Neural cell (in vitro differentiated cells): Measurements from ENCODE around the gene SERTAD1. TPM values are rescaled to one million over a fixed set of nuclear protein-coding genes. Genes with fewer than 3 reads are reported as not detected.

Source experiments
- H2AFZ ChIP-seq: fragments of 200-600, 300-800 bp; sonication (generic), shearing (Covaris generic); 2 replicates; pipeline ENCODE4 v1.6.0; 2014; ENCODE audit warnings: low read depth, mild to moderate bottlenecking, antibody characterized with exemption, low read length, moderate library complexity
- H3F3A ChIP-seq: fragments of 200-600 bp; shearing (Covaris generic); 2 replicates; pipeline ENCODE4 v1.6.1; 2016; ENCODE audit warnings: mild to moderate bottlenecking, moderate library complexity, mixed read lengths, antibody characterized with exemption, low read length; ENCODE audit not compliant: insufficient read depth, poor library complexity, severe bottlenecking
- H3K27ac ChIP-seq: fragments of 200-600, 300-800 bp; sonication (generic), shearing (Covaris generic); 2 replicates; pipeline ENCODE4 v1.5.1; 2014; ENCODE audit warnings: mild to moderate bottlenecking, low read length, moderate library complexity
- H3K27me3 ChIP-seq: fragments of 300-800, 200-600 bp; sonication (generic), shearing (Covaris generic); 2 replicates; pipeline ENCODE4 v1.6.0; 2014; ENCODE audit warnings: mild to moderate bottlenecking, low read depth, low read length, moderate library complexity; ENCODE audit not compliant: insufficient read depth
- H3K36me3 ChIP-seq: fragments of 300-800, 200-600 bp; sonication (generic), shearing (Covaris generic); 2 replicates; pipeline ENCODE4 v1.5.1; 2014; ENCODE audit warnings: mild to moderate bottlenecking, antibody characterized with exemption, low read length, moderate library complexity; ENCODE audit not compliant: insufficient read depth
- H3K4me2 ChIP-seq: fragments of 300-800, 200-600 bp; sonication (generic), shearing (Covaris generic); 2 replicates; pipeline ENCODE4 v1.6.0; 2014; ENCODE audit warnings: mild to moderate bottlenecking, low read length
- H3K4me3 ChIP-seq: fragments of 300-800, 200-600 bp; sonication (generic), shearing (Covaris generic); 2 replicates; pipeline ENCODE4 v1.5.1; 2014; ENCODE audit warnings: mild to moderate bottlenecking, low read length, moderate library complexity
- H3K79me2 ChIP-seq: fragments of 200-600 bp; shearing (Covaris generic); replicated peaks from 2 replicates; pipeline ENCODE4 v1.6.0; 2014; ENCODE audit warnings: mild to moderate bottlenecking, low read length, moderate library complexity; ENCODE audit not compliant: insufficient read depth
- H3K9ac ChIP-seq: fragments of 300-800, 200-600 bp; sonication (generic), shearing (Covaris generic); 2 replicates; pipeline ENCODE4 v1.6.1; 2016; ENCODE audit warnings: mild to moderate bottlenecking, low read length, mixed read lengths
- H3K9me2 ChIP-seq: fragments of 200-600 bp; shearing (Covaris generic); 2 replicates; pipeline ENCODE4 v1.6.1; 2016; ENCODE audit warnings: mild to moderate bottlenecking, low read length, mixed read lengths; ENCODE audit not compliant: insufficient read depth
- H3K9me3 ChIP-seq: fragments of 200-600, 300-800 bp; sonication (generic), shearing (Covaris generic); 2 replicates; pipeline ENCODE4 v1.6.1; 2016; ENCODE audit warnings: mild to moderate bottlenecking, mixed run types, low read length, moderate library complexity, mixed read lengths
- H4K20me1 ChIP-seq: fragments of 200-600 bp; shearing (Covaris generic); 2 replicates; pipeline ENCODE4 v1.6.1; 2016; ENCODE audit warnings: mild to moderate bottlenecking, mixed run types; ENCODE audit not compliant: insufficient read depth
- EP300 ChIP-seq: fragments of 450-650 bp; conservative IDR thresholded peaks from 2 replicates; pipeline ENCODE4 v1.6.1; 2014; ENCODE audit warnings: antibody characterized with exemption, mild to moderate bottlenecking, moderate library complexity; ENCODE audit not compliant: poor library complexity, severe bottlenecking
- EZH2 ChIP-seq: fragments of 200-600, 300-800 bp; shearing (Covaris generic), sonication (generic); IDR thresholded peaks from 2 replicates; pipeline ENCODE4 v1.6.1; 2014; ENCODE audit warnings: antibody characterized with exemption, low read length, borderline replicate concordance, mild to moderate bottlenecking; ENCODE audit not compliant: insufficient read depth, poor library complexity, severe bottlenecking
- MXI1 ChIP-seq: fragments of 450-650 bp; conservative IDR thresholded peaks from 2 replicates; pipeline ENCODE4 v1.6.1; 2014; ENCODE audit warnings: antibody characterized with exemption, mild to moderate bottlenecking; ENCODE audit not compliant: poor library complexity, severe bottlenecking
- POLR2AphosphoS5 ChIP-seq: IDR thresholded peaks from 2 replicates; pipeline ENCODE4 v1.6.1; 2012
- RAD21 ChIP-seq: fragments of 450-650 bp; conservative IDR thresholded peaks from 2 replicates; pipeline ENCODE4 v1.6.1; 2014; ENCODE audit warnings: antibody characterized with exemption, mild to moderate bottlenecking, moderate library complexity
- SMC3 ChIP-seq: fragments of 450-650 bp; conservative IDR thresholded peaks from 2 replicates; pipeline ENCODE4 v1.6.1; 2014; ENCODE audit warnings: antibody characterized with exemption, mild to moderate bottlenecking, moderate library complexity; ENCODE audit not compliant: poor library complexity
- TAF1 ChIP-seq: IDR thresholded peaks from 2 replicates; pipeline ENCODE4 v1.6.1; 2012; ENCODE audit warnings: low read depth
- polyA plus RNA-seq: library from polyadenylated mRNA; depleted of rRNA; stranded (reverse); fragments of >200 nt; gene quantifications from 2 replicates; pipeline ENCODE4 v1.2.3, GENCODE V29; 2014
- TF ChIP-seq, protein P1 (sequence below): IDR thresholded peaks from 2 replicates; pipeline ENCODE4 v1.6.1; 2012; ENCODE audit warnings: borderline replicate concordance
- TF ChIP-seq, protein P2 (sequence below): fragments of 450-650 bp; IDR thresholded peaks from 2 replicates; pipeline ENCODE4 v1.5.1; 2014; ENCODE audit warnings: antibody characterized with exemption, mild to moderate bottlenecking, moderate library complexity; ENCODE audit not compliant: poor library complexity, severe bottlenecking

Gene SERTAD1
- polyA plus RNA-seq, 1 donor from 2014 or later = 3.3 TPM

DNA sequence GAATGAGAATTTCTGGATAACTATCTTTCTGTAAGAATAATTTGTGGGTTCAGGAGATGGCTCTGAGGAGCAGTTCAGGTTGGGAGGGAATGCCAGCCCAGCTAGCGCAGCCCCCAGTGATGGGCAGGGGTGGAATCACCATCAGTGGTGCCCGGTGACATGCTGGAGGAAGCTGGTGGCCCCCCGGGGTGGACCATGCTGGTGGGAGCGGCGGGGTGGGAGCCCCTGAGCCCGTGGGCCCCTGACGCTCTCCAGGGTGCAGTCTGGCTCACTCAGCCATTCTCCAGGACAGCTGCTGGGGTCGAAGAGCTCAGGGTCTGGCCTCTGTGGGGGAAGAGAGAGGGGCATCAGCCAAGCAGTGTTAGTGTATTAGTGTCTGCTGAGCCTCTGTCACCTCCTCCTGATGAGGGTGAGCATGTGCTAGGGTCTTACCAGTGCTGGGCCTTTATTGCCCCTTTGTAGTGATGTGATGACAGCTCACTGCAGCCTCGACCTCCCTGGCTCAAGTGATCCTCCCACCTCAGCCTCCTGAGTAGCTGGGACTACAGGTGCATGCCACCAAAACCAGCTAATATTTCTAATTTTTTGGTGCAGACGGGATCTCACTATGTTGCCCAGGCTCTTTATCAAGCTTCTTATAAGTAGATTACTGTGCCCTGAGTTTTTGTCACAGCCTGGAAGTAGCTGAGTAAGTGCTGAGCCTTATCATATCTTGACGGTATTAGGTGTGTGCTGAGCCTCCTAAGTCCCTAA, 46.2 kb downstream of the SERTAD1 start:
- Histone ChIP-seq H3K9ac (no peak overlapping the region), H3K4me3 (no peak overlapping the region), H3K36me3 (peaks cover under 1% of the 10 kb centered on the region), H2AFZ (no peak overlapping the region), H3F3A (no peaks in the 10 kb centered on the region), H3K4me2 (no peak overlapping the region), H4K20me1 (no peaks in the 10 kb centered on the region), H3K27ac (no peak overlapping the region), H3K79me2 (no peaks in the 10 kb centered on the region), H3K9me2 (no peaks in the 10 kb centered on the region), H3K27me3 (no peaks in the 10 kb centered on the region), H3K9me3 (no peaks in the 10 kb centered on the region)
- TF ChIP-seq MXI1 = no peak
- TF ChIP-seq, protein P1, sequence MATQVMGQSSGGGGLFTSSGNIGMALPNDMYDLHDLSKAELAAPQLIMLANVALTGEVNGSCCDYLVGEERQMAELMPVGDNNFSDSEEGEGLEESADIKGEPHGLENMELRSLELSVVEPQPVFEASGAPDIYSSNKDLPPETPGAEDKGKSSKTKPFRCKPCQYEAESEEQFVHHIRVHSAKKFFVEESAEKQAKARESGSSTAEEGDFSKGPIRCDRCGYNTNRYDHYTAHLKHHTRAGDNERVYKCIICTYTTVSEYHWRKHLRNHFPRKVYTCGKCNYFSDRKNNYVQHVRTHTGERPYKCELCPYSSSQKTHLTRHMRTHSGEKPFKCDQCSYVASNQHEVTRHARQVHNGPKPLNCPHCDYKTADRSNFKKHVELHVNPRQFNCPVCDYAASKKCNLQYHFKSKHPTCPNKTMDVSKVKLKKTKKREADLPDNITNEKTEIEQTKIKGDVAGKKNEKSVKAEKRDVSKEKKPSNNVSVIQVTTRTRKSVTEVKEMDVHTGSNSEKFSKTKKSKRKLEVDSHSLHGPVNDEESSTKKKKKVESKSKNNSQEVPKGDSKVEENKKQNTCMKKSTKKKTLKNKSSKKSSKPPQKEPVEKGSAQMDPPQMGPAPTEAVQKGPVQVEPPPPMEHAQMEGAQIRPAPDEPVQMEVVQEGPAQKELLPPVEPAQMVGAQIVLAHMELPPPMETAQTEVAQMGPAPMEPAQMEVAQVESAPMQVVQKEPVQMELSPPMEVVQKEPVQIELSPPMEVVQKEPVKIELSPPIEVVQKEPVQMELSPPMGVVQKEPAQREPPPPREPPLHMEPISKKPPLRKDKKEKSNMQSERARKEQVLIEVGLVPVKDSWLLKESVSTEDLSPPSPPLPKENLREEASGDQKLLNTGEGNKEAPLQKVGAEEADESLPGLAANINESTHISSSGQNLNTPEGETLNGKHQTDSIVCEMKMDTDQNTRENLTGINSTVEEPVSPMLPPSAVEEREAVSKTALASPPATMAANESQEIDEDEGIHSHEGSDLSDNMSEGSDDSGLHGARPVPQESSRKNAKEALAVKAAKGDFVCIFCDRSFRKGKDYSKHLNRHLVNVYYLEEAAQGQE = no peak
- TF ChIP-seq EP300 = no peak
- TF ChIP-seq POLR2AphosphoS5 = no peak
- TF ChIP-seq SMC3 = no peak
- no peak for TF ChIP-seq RAD21
- no peak for TF ChIP-seq EZH2
- no peak for TF ChIP-seq TAF1
- TF ChIP-seq, protein P2, sequence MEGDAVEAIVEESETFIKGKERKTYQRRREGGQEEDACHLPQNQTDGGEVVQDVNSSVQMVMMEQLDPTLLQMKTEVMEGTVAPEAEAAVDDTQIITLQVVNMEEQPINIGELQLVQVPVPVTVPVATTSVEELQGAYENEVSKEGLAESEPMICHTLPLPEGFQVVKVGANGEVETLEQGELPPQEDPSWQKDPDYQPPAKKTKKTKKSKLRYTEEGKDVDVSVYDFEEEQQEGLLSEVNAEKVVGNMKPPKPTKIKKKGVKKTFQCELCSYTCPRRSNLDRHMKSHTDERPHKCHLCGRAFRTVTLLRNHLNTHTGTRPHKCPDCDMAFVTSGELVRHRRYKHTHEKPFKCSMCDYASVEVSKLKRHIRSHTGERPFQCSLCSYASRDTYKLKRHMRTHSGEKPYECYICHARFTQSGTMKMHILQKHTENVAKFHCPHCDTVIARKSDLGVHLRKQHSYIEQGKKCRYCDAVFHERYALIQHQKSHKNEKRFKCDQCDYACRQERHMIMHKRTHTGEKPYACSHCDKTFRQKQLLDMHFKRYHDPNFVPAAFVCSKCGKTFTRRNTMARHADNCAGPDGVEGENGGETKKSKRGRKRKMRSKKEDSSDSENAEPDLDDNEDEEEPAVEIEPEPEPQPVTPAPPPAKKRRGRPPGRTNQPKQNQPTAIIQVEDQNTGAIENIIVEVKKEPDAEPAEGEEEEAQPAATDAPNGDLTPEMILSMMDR = no peak

DNA sequence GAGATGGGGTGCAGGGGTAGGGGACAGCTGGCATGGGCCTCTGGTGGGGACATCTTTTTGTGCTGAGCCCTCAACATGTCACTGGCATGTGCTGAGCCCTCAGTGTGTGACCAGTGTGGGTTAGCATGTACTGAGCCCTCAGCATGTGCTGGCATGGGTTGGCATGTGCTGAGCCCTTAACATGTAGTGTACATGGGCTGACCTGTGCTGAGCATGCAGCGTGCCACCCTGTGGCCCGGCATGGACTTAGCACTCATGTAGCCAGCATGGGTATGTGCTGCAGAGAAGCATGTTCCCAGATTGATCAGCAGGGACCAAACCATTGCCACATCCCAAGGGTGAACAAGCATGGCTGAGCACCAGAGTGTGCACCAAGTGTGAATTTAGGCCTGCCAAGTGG, 47.3 kb downstream of the SERTAD1 start:
- H2AFZ ChIP-seq = no peak overlapping the region
- no peak overlapping the region for H3K4me2 ChIP-seq
- TF ChIP-seq, protein P2 = no peak
- no peak for TF ChIP-seq SMC3
- TF ChIP-seq MXI1 = no peak
- no peak for TF ChIP-seq TAF1
- no peak for TF ChIP-seq POLR2AphosphoS5
- TF ChIP-seq, protein P1 = no peak
- no peak for TF ChIP-seq RAD21
- TF ChIP-seq EZH2 = no peak
- no peak for TF ChIP-seq EP300
- peaks cover 6% of the 10 kb centered on the region for H3K36me3 ChIP-seq
- no peaks in the 10 kb centered on the region for H3K79me2 ChIP-seq
- no peaks in the 10 kb centered on the region for H3K9me3 ChIP-seq
- no peaks in the 10 kb centered on the region for H3K27me3 ChIP-seq
- no peak overlapping the region for H3K27ac ChIP-seq
- H4K20me1 ChIP-seq = no peaks in the 10 kb centered on the region
- no peak overlapping the region for H3K4me3 ChIP-seq
- H3F3A ChIP-seq = no peaks in the 10 kb centered on the region
- no peak overlapping the region for H3K9ac ChIP-seq
- H3K9me2 ChIP-seq = no peaks in the 10 kb centered on the region
